Fibroblast of the aortic adventitia (primary cell): Measurements from ENCODE around the gene WDR7. TPM values are rescaled to one million over a fixed set of nuclear protein-coding genes. Genes with fewer than 3 reads are reported as not detected.
"Not testable (repeated sequence)": the region's sequence is repeated elsewhere in the genome, so short reads cannot be mapped to it uniquely, and the experiment has no call there.

Experiments
- DNase-seq: peaks from one replicate; pipeline ENCODE4 v3.0.0-alpha.2; 2010; ENCODE audit warnings: low read depth
- H3K4me3 ChIP-seq: 2 replicates; pipeline ENCODE4 v1.5.1; 2011; ENCODE audit warnings: low read depth, mild to moderate bottlenecking, control low read depth, low read length, moderate library complexity
- CTCF ChIP-seq: IDR thresholded peaks from 2 replicates; pipeline ENCODE4 v1.5.1; 2011; ENCODE audit warnings: mild to moderate bottlenecking, low read length, control low read depth, inconsistent platforms; ENCODE audit not compliant: insufficient read depth
- total RNA-seq: library from RNA; depleted of rRNA; stranded (reverse); fragments of >200 nt; gene quantifications from 2 replicates; pipeline ENCODE4 v1.2.3, GENCODE V29; 2012; ENCODE audit warnings: low replicate concordance

Gene WDR7
- total RNA-seq, 1 donor = 24.0 TPM

- no peak for DNase-seq
- H3K4me3 ChIP-seq = no peak overlapping the region
- TF ChIP-seq CTCF = no peak
Measured at GRCh38 chr18:56652802-56653201, 1.6 kb downstream of the WDR7 start.

- not testable (repeated sequence) for DNase-seq, H3K4me3 ChIP-seq
Measured at GRCh38 chr18:56654280-56654679, 3.1 kb downstream of the WDR7 start.

- H3K4me3 ChIP-seq = no peak overlapping the region
- TF ChIP-seq CTCF = no peak
- DNase-seq = no peak
Measured at GRCh38 chr18:56658261-56658660, 7.1 kb downstream of the WDR7 start.

GRCh38 chr18:56659111-56659510, 8.0 kb downstream of the WDR7 start:
- no peak overlapping the region for H3K4me3 ChIP-seq
- no peak for DNase-seq
- TF ChIP-seq CTCF = no peak

GRCh38 chr18:56660655-56661054, 9.5 kb downstream of the WDR7 start:
- DNase-seq = no peak
- no peak for TF ChIP-seq CTCF
- no peak overlapping the region for H3K4me3 ChIP-seq

GRCh38 chr18:56661360-56662062, 10.4 kb downstream of the WDR7 start:
- no peak for DNase-seq

GRCh38 chr18:56662063-56662408, 10.9 kb downstream of the WDR7 start:
- TF ChIP-seq CTCF = no peak
- DNase-seq = no peak
- H3K4me3 ChIP-seq = no peak overlapping the region

More at GRCh38 chr18:56661360-56662062, 10.4 kb downstream of the WDR7 start:
- H3K4me3 ChIP-seq = no peak overlapping the region
- TF ChIP-seq CTCF = no peak
